ENCODE measurements around the gene ROR1. TPM values are rescaled to one million over a fixed set of nuclear protein-coding genes. Genes with fewer than 3 reads are reported as not detected.

The ROR1 gene
- total RNA-seq, 1 experiment from 2014 or later = 56.3 TPM

DNA sequence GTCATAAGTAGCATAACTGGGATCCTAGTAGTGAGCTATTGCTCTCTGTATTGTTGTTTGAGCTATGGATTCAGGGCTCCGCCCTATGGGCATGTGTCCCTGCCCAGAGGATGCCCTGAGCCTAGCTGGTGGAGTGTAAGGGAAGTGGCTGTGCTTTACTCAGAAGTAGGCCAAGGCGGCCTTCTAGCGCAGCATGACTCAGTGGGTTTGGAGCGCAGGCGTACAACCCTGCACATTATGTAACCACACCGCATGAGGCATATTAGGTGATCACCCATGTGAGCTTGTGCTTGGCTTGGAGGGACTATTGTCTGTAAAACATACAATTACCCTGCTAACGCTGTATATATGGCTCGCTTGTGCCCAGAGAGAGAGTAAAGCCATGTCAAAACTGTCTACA lies 418.5 kb downstream of the ROR1 start (continued):
- TF ChIP-seq ZMAT4 (CRISPR knock-in tag; IDR thresholded peaks at IDR 0.05) (no peak), ZNF138 (CRISPR knock-in tag; conservative IDR thresholded peaks at IDR 0.05) (no peak), OVOL2 (CRISPR knock-in tag; IDR thresholded peaks at IDR 0.05; ENCODE audit: borderline replicate concordance) (no peak), RORB (CRISPR knock-in tag; IDR thresholded peaks at IDR 0.05) (no peak), FOXP1 (CRISPR knock-in tag; IDR thresholded peaks at IDR 0.05; ENCODE audit: borderline replicate concordance) (no peak)

DNA sequence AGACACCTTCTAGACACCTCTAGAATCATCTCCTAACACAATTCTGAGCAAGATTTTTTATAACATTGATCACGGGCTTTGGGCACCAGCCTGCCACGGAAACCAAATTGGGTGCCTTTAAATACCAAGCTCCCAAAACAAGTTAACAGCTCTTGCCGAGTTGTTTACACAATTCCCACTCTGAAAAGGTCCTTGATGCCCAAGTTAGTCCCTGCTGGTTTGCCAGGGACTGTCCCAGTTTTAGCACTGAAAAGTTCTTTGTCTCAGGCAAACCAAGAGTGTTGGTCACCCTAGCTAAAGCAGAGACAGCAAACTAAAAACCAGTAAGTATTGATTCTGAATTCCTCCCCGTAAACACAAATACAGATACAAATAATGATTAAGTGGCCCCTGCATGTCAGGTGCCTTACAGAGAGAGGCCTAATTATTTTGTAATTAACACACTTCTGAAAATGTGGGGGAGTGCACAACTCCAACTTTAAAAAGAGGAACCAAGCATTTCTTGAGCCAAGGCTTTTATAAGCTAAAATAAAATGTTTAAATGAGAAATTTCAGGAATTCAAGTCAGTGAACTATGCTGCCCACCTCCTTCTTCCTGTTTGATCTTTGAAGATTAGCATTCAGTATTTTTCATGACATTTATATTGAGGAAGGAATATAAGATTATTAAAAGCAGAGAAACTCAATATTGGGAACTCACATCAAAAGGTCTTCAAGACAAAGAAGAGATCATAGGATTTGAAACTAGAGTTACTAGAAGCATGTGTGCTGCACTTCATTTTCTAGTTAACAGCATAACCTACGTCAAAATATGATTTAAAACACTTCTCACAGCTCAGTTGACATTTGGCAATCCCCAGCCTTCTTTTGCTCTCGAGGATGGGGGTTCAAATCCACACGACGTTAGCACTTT lies 420.6 kb downstream of the ROR1 start:
- ChIA-PET CTCF (interaction anchor here (1.0 kb wide), 1 partner anchor 350 kb away, joined by 3 read pairs; no protein-coding TSS in a partner anchor), POLR2A (no interaction called here)
- no peaks in the 10 kb centered on the region; the same call in 1 of the 2 replicates for H3K36me3 Mint-ChIP-seq
- peaks cover 21% of the 10 kb centered on the region for H3K9me3 Mint-ChIP-seq
- H3K27me3 Mint-ChIP-seq (ENCODE audit: low read depth) = no peaks in the 10 kb centered on the region
- H3K27ac Mint-ChIP-seq = no peak overlapping the region
- no peak overlapping the region for H3K4me3 Mint-ChIP-seq
- DNase-seq (ENCODE audit: low spot score) (no peak), ATAC-seq (no peak)
- peaks cover 14% of the 10 kb centered on the region for H3K4me1 Mint-ChIP-seq
- TF ChIP-seq, protein P1, sequence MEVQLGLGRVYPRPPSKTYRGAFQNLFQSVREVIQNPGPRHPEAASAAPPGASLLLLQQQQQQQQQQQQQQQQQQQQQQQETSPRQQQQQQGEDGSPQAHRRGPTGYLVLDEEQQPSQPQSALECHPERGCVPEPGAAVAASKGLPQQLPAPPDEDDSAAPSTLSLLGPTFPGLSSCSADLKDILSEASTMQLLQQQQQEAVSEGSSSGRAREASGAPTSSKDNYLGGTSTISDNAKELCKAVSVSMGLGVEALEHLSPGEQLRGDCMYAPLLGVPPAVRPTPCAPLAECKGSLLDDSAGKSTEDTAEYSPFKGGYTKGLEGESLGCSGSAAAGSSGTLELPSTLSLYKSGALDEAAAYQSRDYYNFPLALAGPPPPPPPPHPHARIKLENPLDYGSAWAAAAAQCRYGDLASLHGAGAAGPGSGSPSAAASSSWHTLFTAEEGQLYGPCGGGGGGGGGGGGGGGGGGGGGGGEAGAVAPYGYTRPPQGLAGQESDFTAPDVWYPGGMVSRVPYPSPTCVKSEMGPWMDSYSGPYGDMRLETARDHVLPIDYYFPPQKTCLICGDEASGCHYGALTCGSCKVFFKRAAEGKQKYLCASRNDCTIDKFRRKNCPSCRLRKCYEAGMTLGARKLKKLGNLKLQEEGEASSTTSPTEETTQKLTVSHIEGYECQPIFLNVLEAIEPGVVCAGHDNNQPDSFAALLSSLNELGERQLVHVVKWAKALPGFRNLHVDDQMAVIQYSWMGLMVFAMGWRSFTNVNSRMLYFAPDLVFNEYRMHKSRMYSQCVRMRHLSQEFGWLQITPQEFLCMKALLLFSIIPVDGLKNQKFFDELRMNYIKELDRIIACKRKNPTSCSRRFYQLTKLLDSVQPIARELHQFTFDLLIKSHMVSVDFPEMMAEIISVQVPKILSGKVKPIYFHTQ (CRISPR knock-in tag; IDR thresholded peaks at IDR 0.05) = no peak
- TF ChIP-seq E2F5 (CRISPR knock-in tag; IDR thresholded peaks at IDR 0.05) (no peak), ZNF317 (CRISPR knock-in tag; IDR thresholded peaks at IDR 0.05; ENCODE audit: borderline replicate concordance, low read depth) (no peak), ZMAT4 (CRISPR knock-in tag; IDR thresholded peaks at IDR 0.05) (no peak), ZNF671 (CRISPR knock-in tag; IDR thresholded peaks at IDR 0.05) (no peak), SMAD3 (CRISPR knock-in tag; IDR thresholded peaks at IDR 0.05; ENCODE audit: borderline replicate concordance) (no peak), JUN (CRISPR knock-in tag; IDR thresholded peaks at IDR 0.05) (no peak), ATF3 (CRISPR knock-in tag; conservative IDR thresholded peaks at IDR 0.05) (no peak), FOXP1 (CRISPR knock-in tag; IDR thresholded peaks at IDR 0.05; ENCODE audit: borderline replicate concordance) (no peak), AFF4 (CRISPR knock-in tag; IDR thresholded peaks at IDR 0.05; ENCODE audit: borderline replicate concordance) (no peak)
